HepG2 (cell line): ENCODE measurements around the gene DPY19L1. TPM values are rescaled to one million over a fixed set of nuclear protein-coding genes. Genes with fewer than 3 reads are reported as not detected.

Experiments used
- ATAC-seq: fragments of 200-7000 bp; cut with Tn5 transposase; 3 replicates; pipeline ENCODE4 v1.9.1; 2020; ENCODE audit warnings: mild to moderate bottlenecking, moderate library complexity
- BruUV-seq: library from RNA; stranded (reverse); fragments of 400-500 nt; replicated peaks from 2 replicates; lab custom pipeline; 2021; lab: Mats Ljungman, UMichigan
- CTCF ChIA-PET: fragments of 300-600 bp; formaldehyde crosslinking; extraction: SDS; loops from one replicate; lab custom pipeline; 2021; ENCODE audit warnings: low total read pairs, inconsistent platforms, low intra/inter-chr PET ratio; lab: Yijun Ruan, JAX
- POLR2A ChIA-PET: fragments of 350-600 bp; sonication (Branson Sonifier 250); formaldehyde crosslinking; loops from one replicate; lab custom pipeline; 2020; ENCODE audit warnings: antibody characterized with exemption, inconsistent platforms; lab: Yijun Ruan, JAX
- DNase-seq: peaks from one replicate; pipeline ENCODE4 v3.0.0-alpha.2; 2015; ENCODE audit warnings: low spot score
- FAIRE-seq: peaks from 3 replicates; lab custom pipeline; 2011; peaks lifted over from hg19 to GRCh38; lab: Jason Lieb, UNC
- H2AFZ ChIP-seq: one replicate; pipeline ENCODE4 v1.6.1; 2011; ENCODE audit warnings: low read length, inconsistent platforms
- H3K27ac ChIP-seq: fragments of 300-600 bp; 3 replicates; pipeline ENCODE4 v1.8.0; 2011; ENCODE audit warnings: mixed run types, mild to moderate bottlenecking, mixed read lengths, low read length, inconsistent platforms; ENCODE audit not compliant: insufficient read depth; ENCODE audit errors: extremely low read length
- H3K27me3 ChIP-seq, 2 experiments: fragments of 200-600 bp in 1 of 2; 2 replicates in 1 of 2; 3 replicates in 1 of 2; pipeline versions ENCODE4 v1.6.0 to v1.8.0; 2011; ENCODE audit warnings: low read length in 2 of 2, mild to moderate bottlenecking in 2 of 2, moderate library complexity in 2 of 2, inconsistent platforms in 1 of 2; ENCODE audit not compliant: insufficient read depth in 2 of 2, control insufficient read depth in 1 of 2
- H3K36me3 ChIP-seq, 2 experiments: fragments of 200-600 bp in 1 of 2; replicated peaks in 1 of 2; 2 replicates in 1 of 2; 3 replicates in 1 of 2; pipeline versions ENCODE4 v1.5.1 to v1.8.0; 2011; ENCODE audit warnings: low read length in 2 of 2, inconsistent platforms in 1 of 2; ENCODE audit not compliant: insufficient read depth in 2 of 2, control insufficient read depth in 1 of 2
- H3K4me1 ChIP-seq: 2 replicates; pipeline ENCODE4 v1.5.1; 2012; ENCODE audit warnings: low read length, inconsistent platforms; ENCODE audit not compliant: insufficient read depth
- H3K4me2 ChIP-seq: 2 replicates; pipeline ENCODE4 v1.6.0; 2011; ENCODE audit warnings: low read depth, low read length, inconsistent platforms
- H3K4me3 ChIP-seq, 3 experiments: fragments of 200-600 bp in 1 of 3; sonication (generic), shearing (Covaris generic) in 1 of 3; replicated peaks in 1 of 3; 2 replicates each; pipeline ENCODE4 v1.5.1; 2011 to 2016; ENCODE audit warnings: low read length in 3 of 3, inconsistent platforms in 2 of 3, low read depth in 2 of 3, mild to moderate bottlenecking in 2 of 3, control low read depth in 1 of 3, mixed read lengths in 1 of 3; ENCODE audit not compliant: insufficient read depth in 1 of 3
- H3K79me2 ChIP-seq: one replicate; pipeline ENCODE4 v1.6.1; 2011; ENCODE audit warnings: low read length, inconsistent platforms; ENCODE audit not compliant: insufficient read depth
- H3K9ac ChIP-seq: 2 replicates; pipeline ENCODE4 v1.6.0; 2011; ENCODE audit warnings: mild to moderate bottlenecking, low read depth, low read length, inconsistent platforms; ENCODE audit not compliant: insufficient read depth
- H3K9me3 ChIP-seq: 2 replicates; pipeline ENCODE4 v1.5.1; 2012; ENCODE audit warnings: mild to moderate bottlenecking, low read length
- H4K20me1 ChIP-seq: 2 replicates; pipeline ENCODE4 v1.6.0; 2011; ENCODE audit warnings: inconsistent platforms, mild to moderate bottlenecking, low read length, moderate library complexity; ENCODE audit not compliant: insufficient read depth
- IRF2 ChIP-seq: IDR thresholded peaks from 2 replicates; pipeline ENCODE4 v1.6.1; 2018; ENCODE audit warnings: missing genetic modification reagents, missing compliant biosample characterization
- NR2F1 ChIP-seq, 2 experiments: fragments of 450-650 bp in 1 of 2; formaldehyde crosslinking in 1 of 2; IDR thresholded peaks; 2 replicates each; pipeline versions ENCODE4 v1.5.0 to v1.6.1; 2016 to 2020; ENCODE audit warnings: mild to moderate bottlenecking in 1 of 2, missing compliant biosample characterization in 1 of 2, missing genetic modification reagents in 1 of 2, moderate library complexity in 1 of 2
- PAXIP1 ChIP-seq: sonication (generic); formaldehyde crosslinking; conservative IDR thresholded peaks from 2 replicates; pipeline ENCODE4 v1.4.0; 2020; ENCODE audit warnings: mild to moderate bottlenecking, missing genetic modification reagents, moderate library complexity
- PITX1 ChIP-seq: sonication (generic); formaldehyde crosslinking; IDR thresholded peaks from 2 replicates; pipeline ENCODE4 v1.5.1; 2020; ENCODE audit warnings: mild to moderate bottlenecking, missing genetic modification reagents
- RBM39 ChIP-seq: fragments of 200-400 bp; formaldehyde crosslinking; IDR thresholded peaks from one replicate; pipeline ENCODE4 v1.6.1; 2018; ENCODE audit warnings: antibody characterized with exemption, mild to moderate bottlenecking, low read depth, low read length; ENCODE audit not compliant: poor library complexity, severe bottlenecking
- SNAPC5 ChIP-seq: sonication (generic); formaldehyde crosslinking; IDR thresholded peaks from 2 replicates; pipeline ENCODE4 v1.8.1; 2023; ENCODE audit warnings: mild to moderate bottlenecking, missing genetic modification reagents, borderline replicate concordance
- SNRNP70 ChIP-seq: fragments of 200-400 bp; formaldehyde crosslinking; IDR thresholded peaks from 2 replicates; pipeline ENCODE4 v1.6.1; 2017; ENCODE audit warnings: mild to moderate bottlenecking, low read depth, low read length, moderate library complexity
- SRSF4 ChIP-seq: fragments of 200-400 bp; formaldehyde crosslinking; IDR thresholded peaks from one replicate; pipeline ENCODE4 v1.6.1; 2018; ENCODE audit warnings: mild to moderate bottlenecking, low read depth, low read length, moderate library complexity; ENCODE audit not compliant: poor library complexity, severe bottlenecking
- THAP8 ChIP-seq: sonication (generic); formaldehyde crosslinking; IDR thresholded peaks from 2 replicates; pipeline ENCODE4 v1.5.1; 2020; ENCODE audit warnings: missing genetic modification reagents, mild to moderate bottlenecking, borderline replicate concordance
- ZFP1 ChIP-seq: IDR thresholded peaks from 2 replicates; pipeline ENCODE4 v1.6.1; 2016
- ZNF30 ChIP-seq: sonication (generic); formaldehyde crosslinking; IDR thresholded peaks from 2 replicates; pipeline ENCODE4 v1.5.0; 2020; ENCODE audit warnings: mild to moderate bottlenecking, missing genetic modification reagents
- ZNF468 ChIP-seq: sonication (generic); formaldehyde crosslinking; IDR thresholded peaks from 2 replicates; pipeline ENCODE4 v1.8.0; 2022; ENCODE audit warnings: mild to moderate bottlenecking, moderate library complexity, missing genetic modification reagents
- ZNF558 ChIP-seq: sonication (generic); formaldehyde crosslinking; IDR thresholded peaks from 2 replicates; pipeline ENCODE4 v1.9.0; 2022; ENCODE audit warnings: mild to moderate bottlenecking, missing genetic modification reagents, borderline replicate concordance
- ZNF589 ChIP-seq: sonication (generic); formaldehyde crosslinking; conservative IDR thresholded peaks from 2 replicates; pipeline ENCODE4 v1.8.0; 2022; ENCODE audit warnings: mild to moderate bottlenecking, moderate library complexity, missing genetic modification reagents
- ZNF720 ChIP-seq: sonication (generic); formaldehyde crosslinking; IDR thresholded peaks from 2 replicates; pipeline ENCODE4 v1.4.0; 2020; ENCODE audit warnings: missing genetic modification reagents
- WGBS: methylation state at CpG from one replicate; pipeline ENCODE4 v1.1.6; 2017; ENCODE audit warnings: low lambda C conversion rate; 5-methylcytosine and 5-hydroxymethylcytosine counted together
- in situ Hi-C: cut with HindIII; loops from 2 replicates; pipeline ENCODE4 v1.10.0; 2017; ENCODE audit warnings: low pct_unique_long_range_greater_than_20kb; ENCODE audit not compliant: extremely low pct_ligation_motif_present
- intact Hi-C: fragments of 100-400 bp; cut with micrococcal nuclease; formaldehyde crosslinking; loops from one replicate; pipeline ENCODE4 v1.10.0; 2022; ENCODE audit not compliant: unreplicated experiment
- polyA plus RNA-seq, 8 experiments: library from polyadenylated mRNA; depleted of rRNA in 3 of 8; stranded (reverse) in 7 of 8; unstranded in 1 of 8; fragments of >200 nt; fragmentation: Illumina TruSeq in 4 of 8; extraction: Trizol in 4 of 8; gene quantifications; 2 replicates each; pipeline versions ENCODE4 v1.2.1 to v1.2.3, GENCODE V29; 2011 to 2016; ENCODE audit warnings: low read depth in 4 of 8, missing spikeins in 1 of 8, mixed read lengths in 1 of 8; ENCODE audit not compliant: insufficient read depth in 1 of 8
- total RNA-seq, 5 experiments: library from RNA; depleted of rRNA; stranded (reverse); fragments of >200 nt; fragmentation: Illumina TruSeq; extraction: Trizol; gene quantifications; 2 replicates each; pipeline ENCODE4 v1.2.3, GENCODE V29; 2016; ENCODE audit warnings: low read depth in 1 of 5

The DPY19L1 gene
- total and polyA plus RNA-seq, 2 of the 13 experiments (the other 11 are each of a cell fraction or from before 2014, with no cell fraction given): 18.9 to 32.6 TPM

GRCh38 chr7:35012160-35012559 lies 25.1 kb downstream of the DPY19L1 start:
- WGBS: 87% methylated on average over 2 of the region's 3 CpGs
- in situ Hi-C loops: no loop called here
- TF ChIP-seq ZNF30: no peak
- TF ChIP-seq ZFP1 (CRISPR knock-in tag): no peak
- no peak for TF ChIP-seq NR2F1 (CRISPR knock-in tag; IDR thresholded peaks at IDR 0.05)
- no peak for TF ChIP-seq ZNF468 (CRISPR knock-in tag)
- TF ChIP-seq RBM39: no peak
- TF ChIP-seq SRSF4: no peak
- TF ChIP-seq IRF2 (CRISPR knock-in tag): no peak

GRCh38 chr7:35011085-35011484 lies 26.2 kb downstream of the DPY19L1 start:
- no peak for ATAC-seq
- intact Hi-C loops: no loop called here
- CTCF ChIA-PET: no interaction called here

More at GRCh38 chr7:35012160-35012559, 25.1 kb downstream of the DPY19L1 start:
- H3K4me2 ChIP-seq: no peak overlapping the region
- no peak for FAIRE-seq
- H3K4me1 ChIP-seq: no peaks in the 10 kb centered on the region
- no peak overlapping the region for H3K9ac ChIP-seq
- H3K79me2 ChIP-seq: no peaks in the 10 kb centered on the region
- intact Hi-C loops: no loop called here
- H3K9me3 ChIP-seq: no peaks in the 10 kb centered on the region
- no TSS peak for BruUV-seq
- CTCF ChIA-PET: no interaction called here
- no peak overlapping the region for H3K4me3 ChIP-seq
- H4K20me1 ChIP-seq: no peaks in the 10 kb centered on the region
- no peak overlapping the region for H3K27ac ChIP-seq
- H3K27me3 ChIP-seq: no peaks in the 10 kb centered on the region
- H2AFZ ChIP-seq: no peak overlapping the region
- POLR2A ChIA-PET: no interaction called here
- DNase-seq: no peak
- no peak for ATAC-seq
- peaks cover 9 to 32% of the 10 kb centered on the region in 2 experiments; a peak in 4 of 5 replicates for H3K36me3 ChIP-seq

More at GRCh38 chr7:35011085-35011484, 26.2 kb downstream of the DPY19L1 start:
- Histone ChIP-seq H3K79me2 (no peaks in the 10 kb centered on the region), H3K9ac (no peak overlapping the region), H3K4me2 (no peak overlapping the region), H3K27me3 (no peaks in the 10 kb centered on the region)
- TF ChIP-seq THAP8 (CRISPR knock-in tag): no peak
- TF ChIP-seq ZNF558 (CRISPR knock-in tag): no peak
- no peak for TF ChIP-seq ZNF720 (CRISPR knock-in tag)
- no peak for TF ChIP-seq SNRNP70
- no peak for TF ChIP-seq PAXIP1 (CRISPR knock-in tag)
- TF ChIP-seq PITX1 (CRISPR knock-in tag): no peak
- TF ChIP-seq SNAPC5: no peak
- TF ChIP-seq ZNF589: no peak
- TF ChIP-seq, all 625 proteins: peak for 0
- Histone ChIP-seq H3K9me3 (no peaks in the 10 kb centered on the region), H3K27ac (no peak overlapping the region), H4K20me1 (no peaks in the 10 kb centered on the region), H3K4me3 (no peak overlapping the region), H3K36me3 (peaks cover 9 to 26% of the 10 kb centered on the region in 2 experiments; a peak in 4 of 5 replicates), H3K4me1 (no peaks in the 10 kb centered on the region), H2AFZ (no peak overlapping the region)
- DNase-seq (no peak), FAIRE-seq (no peak)
- no TSS peak for BruUV-seq
- in situ Hi-C loops: no loop called here
- POLR2A ChIA-PET: no interaction called here
- 95% methylated on average over 3 of the region's 3 CpGs for WGBS
